ENCODE measurements around the gene ALOX5.

DNA sequence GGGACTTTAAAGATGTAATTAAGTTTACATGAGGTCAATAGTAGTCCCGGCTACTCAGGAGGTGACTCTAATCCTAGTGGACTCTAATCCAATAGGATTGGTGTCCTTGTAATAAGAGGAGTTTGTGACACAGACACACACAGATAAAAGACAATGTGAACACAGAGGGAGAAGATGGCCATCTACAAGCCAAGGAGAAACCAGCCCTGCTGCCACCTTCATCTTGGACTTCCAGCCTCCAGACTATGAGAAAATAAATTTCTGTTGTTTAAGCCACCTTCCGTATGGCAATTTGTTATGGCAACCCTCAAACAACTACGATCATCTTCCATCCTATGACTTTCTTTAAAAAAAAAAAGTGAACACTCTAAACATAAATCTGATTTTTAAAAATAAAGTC, 116.3 kb downstream of the ALOX5 start:
- TF ChIP-seq CTCF (IDR thresholded peaks at IDR 0.05) (no peak), EZH2 (IDR thresholded peaks at IDR 0.05; ENCODE audit: borderline replicate concordance, insufficient read depth, low read depth, low read length, poor library complexity, severe bottlenecking) (no peak)
